ENCODE results near the gene LARP4B.

Gene LARP4B

DNA sequence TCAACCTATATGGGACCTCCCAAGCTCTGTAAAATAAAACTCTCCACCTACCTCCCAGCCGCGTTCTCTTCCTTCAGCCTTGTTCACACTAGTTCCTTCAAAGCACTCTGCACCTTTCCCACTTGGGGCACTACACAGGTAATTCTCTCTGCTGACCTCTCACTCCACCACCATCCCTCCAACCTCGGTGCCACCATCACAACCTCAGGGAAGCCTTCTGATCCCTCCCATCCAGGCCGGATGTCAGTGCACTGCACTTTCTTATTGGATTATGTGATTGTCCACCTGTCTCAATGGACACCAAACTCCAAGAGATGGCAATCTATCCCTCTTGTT is 7.0 kb downstream of the LARP4B start:
- no peak for DNase-seq (ENCODE audit: low read depth in 3 of 3)

DNA sequence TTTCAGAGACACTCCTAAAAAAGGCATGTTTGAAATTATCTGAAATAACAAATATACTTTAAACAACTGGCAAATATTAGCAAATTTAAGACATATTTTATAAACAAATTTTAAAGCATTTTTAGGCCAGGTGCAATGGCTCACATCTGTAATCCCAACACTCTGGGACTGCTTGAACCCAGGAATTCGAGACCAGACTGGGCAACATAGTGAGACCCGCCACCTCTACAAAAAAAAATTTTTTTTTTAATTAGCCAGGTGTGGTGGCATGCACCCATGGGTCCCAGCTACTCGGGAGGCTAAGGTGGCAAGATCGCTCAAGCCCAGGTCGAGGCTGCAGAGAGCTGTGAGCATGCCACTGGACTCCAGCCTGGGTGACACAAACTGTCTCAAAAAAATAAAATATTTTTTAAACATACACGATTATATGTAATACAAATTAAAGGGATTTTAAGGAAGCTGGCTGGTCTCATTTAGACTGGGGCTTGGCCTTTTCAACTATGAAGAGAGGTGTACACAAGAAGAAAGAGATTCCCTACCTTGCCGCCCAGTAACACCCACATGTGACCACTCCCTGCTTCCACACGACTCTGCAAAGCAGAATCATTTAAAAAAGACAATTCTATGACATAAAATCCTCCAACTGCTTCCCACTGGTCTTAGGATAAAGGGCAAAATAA is 7.5 kb downstream of the LARP4B start:
- no peak for DNase-seq (ENCODE audit: low read depth in 3 of 3)

DNA sequence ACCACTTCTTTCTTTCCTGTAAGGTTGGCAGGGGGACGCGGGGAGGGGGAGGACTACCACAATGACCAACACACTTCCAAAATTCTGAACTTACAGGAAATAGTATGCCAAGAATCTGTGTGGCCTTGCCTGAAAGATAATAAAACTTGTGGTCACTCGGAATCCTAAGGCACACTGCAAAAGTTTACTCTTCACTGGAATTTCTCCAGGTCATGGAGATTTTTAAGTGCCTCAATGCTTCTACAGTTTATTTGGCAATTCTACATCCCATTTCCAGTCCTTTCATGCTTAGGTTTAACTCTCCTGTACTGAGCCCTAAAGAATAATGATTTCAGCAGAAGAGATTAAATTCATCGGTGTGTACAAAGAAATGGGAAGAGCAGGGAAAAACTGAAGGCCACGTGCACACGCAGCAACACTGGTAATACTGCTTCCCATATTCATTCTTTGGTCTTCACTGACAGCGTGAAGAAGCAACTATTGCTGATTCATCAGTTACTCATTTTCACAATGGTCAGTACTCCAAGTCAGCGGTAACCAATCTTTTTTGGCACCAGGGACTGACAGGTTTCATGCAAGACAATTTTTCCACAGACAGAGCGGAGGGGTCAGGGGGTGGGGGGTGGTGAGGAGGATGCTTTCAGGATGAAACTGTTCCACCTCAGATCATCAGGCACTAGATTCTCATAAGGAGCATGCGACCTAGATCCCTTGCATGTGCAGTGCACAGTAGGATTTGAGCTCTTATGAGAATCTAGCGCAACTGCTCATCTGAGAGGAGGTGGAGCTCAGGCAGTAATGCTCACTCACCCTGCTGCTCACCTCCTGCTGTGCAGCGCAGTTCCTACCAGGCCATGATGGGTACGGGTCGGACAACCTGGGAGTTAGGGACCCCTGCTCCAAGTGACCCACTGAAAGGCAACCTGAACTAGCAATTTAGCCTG is 9.8 kb downstream of the LARP4B start:
- no peak for DNase-seq (ENCODE audit: low read depth in 3 of 3)

DNA sequence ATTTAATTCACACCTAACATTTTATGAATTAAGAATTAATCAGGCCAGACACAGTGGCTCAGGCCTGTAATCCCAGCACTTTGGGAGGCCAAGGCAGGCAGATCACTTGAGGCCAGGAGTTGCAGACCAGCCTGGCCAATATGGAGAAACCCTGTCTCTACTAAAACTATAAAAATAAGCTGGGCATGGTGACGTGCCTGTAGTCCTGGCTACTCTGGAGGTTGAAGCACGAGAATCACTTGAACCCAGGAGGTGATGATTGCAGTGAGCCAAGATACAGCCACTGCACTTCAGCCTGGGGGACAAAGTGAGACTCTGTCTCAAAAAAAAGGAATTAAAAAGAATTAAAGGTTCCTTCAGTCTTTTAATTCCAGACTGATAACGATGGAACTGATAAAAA is 11.1 kb downstream of the LARP4B start:
- DNase-seq (ENCODE audit: low read depth in 3 of 3), result no peak

DNA sequence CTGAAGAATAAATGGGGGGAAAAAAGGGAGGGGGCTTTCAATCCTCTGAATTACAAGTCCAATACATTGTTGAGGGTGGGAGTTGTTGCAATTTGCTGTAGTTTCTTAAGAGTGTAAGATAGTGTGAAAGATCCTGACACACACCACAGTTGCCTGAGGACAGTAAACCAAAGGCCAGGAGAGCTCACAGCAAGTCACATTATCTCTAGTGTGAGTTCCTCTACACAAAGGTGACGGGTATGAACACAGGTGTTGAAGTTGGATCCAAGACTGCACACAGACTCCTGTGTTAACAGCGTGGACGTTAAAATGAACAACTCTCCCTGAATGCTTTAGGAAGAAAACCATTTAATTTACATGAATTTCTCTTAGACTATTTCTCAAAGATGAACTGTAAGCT is 12.0 kb downstream of the LARP4B start:
- DNase-seq (ENCODE audit: low read depth in 3 of 3), result no peak

DNA sequence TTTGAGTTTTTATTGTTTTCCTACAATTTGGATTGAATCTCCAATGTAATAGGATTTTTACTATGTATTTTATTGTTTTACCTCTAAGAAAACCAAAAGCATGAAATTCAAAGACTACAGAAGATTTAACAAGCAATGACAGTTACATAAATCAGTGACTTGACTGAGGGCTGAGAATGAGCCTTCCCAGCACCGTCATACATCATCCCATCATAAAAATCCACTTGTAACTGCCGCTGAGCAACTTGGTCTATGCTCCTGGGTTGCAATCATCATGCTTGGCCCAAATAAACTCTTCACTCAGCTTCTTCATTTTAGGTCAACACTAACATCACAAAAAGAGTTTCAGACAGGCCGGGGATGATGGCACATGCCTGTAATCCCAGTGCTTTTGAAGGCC is 13.5 kb downstream of the LARP4B start:
- no peak for DNase-seq (ENCODE audit: low read depth in 3 of 3)

DNA sequence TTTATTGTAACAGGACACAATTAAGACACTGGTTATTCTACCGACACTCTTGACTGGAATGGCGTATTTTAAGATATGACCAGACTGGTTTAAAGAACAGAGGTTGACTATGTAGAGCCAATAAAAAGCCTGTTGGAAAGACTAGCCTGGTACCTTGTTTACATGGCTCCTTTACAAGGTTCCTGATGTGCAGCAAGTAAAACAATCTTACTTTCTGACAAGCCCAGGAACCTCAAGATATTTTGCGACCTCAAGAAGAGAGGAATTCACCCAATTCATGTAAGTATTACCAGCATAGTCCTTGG is 14.1 kb downstream of the LARP4B start:
- no peak for DNase-seq (ENCODE audit: low read depth in 3 of 3)

DNA sequence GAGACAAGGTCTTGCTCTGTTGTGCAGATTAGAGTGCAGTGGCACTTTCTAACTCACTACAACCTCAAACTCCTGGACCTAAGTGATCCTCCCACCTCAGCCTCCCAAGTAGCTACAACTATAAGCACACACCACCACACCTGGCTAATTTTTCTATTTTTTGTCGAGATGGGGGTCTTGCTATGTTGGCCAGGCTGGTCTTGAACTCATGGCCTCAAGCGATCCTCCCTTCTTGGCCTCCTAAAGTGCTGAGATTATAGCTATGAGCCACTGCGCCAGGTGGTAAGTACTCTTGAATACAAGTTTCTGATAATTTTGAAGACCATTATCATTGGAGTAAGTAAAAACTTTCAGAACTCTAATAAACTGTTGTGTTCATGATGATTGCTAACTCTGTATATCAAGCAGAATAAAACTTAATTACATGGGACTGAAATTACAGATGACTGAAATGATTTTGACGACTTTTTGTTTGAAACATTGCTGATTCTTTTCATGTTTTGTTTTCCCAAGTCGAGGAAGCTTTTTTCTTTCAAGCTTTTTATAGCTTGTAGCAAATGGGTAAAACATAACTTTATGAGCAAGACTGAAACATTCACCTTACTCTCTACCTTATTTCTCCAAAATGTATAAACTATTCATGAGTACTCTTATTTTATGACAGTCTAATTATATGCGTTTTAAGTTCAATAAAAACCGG is 14.6 kb downstream of the LARP4B start:
- DNase-seq (ENCODE audit: low read depth in 3 of 3), result no peak

DNA sequence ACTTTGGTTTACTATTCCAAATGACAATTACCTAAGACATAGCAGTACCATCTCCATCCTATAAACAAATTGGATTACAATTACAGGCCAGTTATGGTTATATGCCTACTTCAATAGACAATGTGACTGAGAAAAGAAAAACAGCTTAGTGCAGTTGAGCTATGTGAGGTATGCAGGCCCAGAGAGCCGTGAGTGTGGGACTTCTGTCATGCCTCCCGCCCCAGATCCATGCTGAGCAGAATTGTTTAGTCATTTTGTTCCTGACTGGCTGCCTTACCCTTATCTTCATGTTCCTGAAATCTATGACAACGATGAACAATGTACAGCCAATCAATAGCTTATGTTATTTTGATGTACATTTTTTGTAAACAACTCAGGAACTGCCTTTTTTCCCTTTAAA is 21.7 kb downstream of the LARP4B start:
- DNase-seq (ENCODE audit: low read depth in 3 of 3), result no peak

DNA sequence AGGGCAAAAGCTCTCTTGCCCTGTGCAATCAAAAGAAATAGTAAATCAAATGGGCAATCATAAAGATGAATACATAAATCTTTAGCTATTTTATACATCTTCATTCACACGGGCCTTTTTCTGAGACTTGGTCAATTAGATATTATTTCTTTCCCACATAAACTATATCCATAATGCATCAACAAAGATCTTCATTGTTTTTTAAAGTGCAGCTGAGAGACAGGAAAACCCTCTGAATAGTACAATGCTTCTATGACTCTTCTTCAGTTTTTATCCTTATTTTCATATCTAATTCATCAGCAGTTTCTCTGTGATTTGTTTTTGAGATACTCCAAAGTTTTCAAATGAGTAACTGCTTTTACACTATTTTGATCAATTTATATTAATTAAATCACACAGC is 25.5 kb downstream of the LARP4B start:
- no peak for DNase-seq (ENCODE audit: low read depth in 3 of 3)

DNA sequence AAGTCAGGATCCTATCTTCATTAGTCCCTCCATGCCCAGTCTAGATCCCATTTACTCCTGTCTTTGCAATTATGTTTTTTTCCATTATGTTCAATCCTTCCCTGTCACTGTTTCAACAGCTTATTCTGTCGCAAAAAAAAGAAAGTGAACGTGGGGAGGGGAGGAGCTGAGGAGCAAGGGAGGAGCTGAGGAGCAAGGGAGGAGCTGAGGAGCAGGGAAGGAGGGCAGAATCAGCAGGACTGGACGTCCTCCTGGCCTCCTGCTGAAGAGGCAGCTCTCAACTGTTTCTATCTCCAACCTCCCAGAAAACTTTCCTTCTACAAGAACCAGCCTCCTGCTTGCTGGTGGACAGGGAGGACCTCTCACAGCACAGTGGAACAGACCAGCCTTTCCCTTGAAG is 26.0 kb downstream of the LARP4B start:
- no peak for DNase-seq (ENCODE audit: low read depth in 3 of 3)

DNA sequence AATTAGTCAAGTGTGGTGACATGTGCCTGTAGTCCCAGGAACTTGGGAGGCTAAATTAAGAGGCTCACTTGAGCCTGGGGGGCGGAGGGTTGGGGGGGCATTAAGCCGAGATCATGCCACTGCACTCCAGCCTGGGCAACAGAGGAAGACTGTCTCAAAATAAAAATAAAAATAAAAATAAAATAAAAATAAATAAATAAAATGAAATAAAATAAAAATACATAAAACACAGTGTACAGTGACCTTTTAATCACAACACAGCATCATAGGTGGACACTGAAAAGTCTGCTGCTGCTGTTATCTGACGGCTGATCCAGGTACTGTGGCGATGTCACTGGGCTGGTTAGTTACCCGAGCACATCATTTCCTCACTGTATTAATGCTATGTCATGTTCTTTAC is 27.1 kb downstream of the LARP4B start:
- no peak for DNase-seq (ENCODE audit: low read depth in 3 of 3)

DNA sequence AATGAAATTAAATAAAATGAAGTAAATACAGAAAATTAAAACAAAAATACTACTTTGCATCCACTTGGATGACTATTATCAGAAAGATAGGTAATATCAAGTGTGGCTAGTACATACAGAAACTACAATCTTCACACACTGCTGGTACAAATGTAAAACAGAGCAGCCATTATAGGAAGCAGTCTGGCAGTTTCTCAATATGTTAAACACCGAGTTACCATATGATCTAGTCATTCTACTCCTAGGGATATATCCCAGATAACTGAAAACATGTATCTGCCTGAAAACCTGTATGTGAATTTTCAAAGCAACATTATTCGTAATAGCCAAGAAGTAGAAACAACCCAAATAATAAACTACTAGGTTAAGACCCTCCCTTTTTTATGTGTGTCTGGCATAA is 33.4 kb downstream of the LARP4B start:
- DNase-seq (ENCODE audit: low read depth in 3 of 3), result no peak

DNA sequence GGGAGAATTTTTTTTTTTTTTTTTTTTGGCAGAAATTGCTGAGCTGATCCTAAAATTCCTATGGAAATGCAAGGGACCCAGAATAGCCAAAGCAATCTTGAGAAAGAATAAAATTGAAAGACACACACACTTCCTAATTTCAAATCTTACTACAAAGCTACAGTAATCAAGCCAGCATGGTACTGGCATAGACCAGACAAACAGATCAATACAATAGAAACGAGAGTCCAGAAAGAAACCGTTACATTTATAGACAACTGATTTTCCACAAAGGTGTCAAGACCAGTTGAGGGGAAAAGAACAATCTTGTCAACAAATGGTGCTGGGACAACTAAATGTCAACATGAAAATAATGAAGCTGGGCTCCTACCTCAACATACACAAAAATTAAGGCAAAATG is 34.5 kb downstream of the LARP4B start:
- no peak for DNase-seq (ENCODE audit: low read depth in 3 of 3)

DNA sequence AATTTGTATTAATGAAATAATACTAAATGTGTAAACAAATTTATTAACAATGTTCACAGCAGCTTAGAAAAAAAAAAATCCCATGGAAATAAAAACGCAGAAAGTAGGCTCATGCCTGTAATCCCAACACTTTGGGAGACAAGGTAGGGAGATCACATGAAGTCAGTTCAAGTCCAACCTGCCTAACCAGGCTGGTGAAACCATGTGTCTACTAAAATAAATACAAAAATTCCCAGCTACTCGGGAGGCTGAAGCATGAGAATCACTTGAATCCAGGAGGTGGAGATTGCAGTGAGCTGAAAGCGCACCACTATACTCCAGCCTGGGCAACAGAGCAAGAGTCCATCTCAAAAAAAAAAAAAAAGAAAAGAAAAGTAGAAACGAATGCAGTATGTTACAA is 36.2 kb downstream of the LARP4B start:
- DNase-seq (ENCODE audit: low read depth in 3 of 3), result no peak

DNA sequence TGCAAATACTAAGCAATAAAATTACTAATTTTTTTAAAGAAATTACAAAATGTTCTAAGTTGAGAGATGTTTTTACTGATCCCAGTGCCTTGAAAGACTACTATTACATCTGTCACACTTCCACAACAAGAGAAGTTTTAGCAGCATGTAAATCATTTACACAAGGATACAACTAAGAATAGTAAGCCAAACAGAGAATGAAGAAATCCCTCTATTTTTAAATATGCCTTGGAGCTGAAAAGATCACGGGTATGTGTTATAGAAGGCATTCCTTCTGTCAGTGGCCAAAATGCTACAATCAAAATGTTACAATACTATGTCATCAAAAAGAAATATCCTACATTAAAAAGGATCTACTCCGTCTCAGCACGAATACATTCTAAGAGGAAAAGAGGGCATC is 52.6 kb downstream of the LARP4B start:
- DNase-seq (ENCODE audit: low read depth in 3 of 3), result no peak

DNA sequence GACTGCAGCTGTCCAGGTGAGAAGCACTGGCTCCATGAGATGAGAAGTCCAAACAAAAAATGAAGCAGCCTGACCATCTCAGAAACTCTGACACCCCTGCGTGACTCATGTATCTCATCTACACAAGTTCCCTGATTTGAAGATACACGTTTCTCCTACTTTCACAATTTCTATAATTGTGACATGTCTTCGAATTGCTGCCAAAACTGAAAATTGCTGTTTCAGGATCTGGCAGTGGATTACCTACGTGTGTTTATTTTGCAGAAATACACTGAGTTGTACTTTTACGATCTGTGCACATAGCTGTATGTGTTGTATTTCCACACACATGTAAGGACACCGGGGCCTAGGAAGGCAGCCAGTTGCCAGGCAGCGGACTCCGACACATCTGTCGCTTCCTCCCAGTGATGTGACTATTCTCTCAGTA is 53.2 kb downstream of the LARP4B start:
- DNase-seq (ENCODE audit: low read depth in 3 of 3), result no peak

DNA sequence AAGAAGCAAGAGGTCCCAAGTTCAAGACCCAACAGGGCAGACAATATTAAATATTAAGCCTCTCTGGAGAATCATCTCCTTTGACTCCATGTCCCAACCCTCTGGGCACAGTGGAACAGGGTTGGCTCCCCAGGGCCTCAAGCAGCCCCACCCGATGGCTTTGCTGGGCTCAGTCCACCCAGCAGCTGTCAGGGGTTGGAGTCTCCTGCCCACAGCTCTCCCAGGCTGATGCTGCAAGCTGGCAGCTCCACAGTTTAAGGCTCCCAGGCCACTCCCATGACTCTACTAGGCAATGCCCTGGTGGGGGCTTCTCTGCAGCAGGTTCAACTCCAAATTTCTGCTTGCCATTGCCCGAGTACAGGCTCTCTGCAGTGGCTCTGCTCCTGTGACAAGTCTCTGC is 55.1 kb downstream of the LARP4B start:
- no peak for DNase-seq (ENCODE audit: low read depth in 3 of 3)

DNA sequence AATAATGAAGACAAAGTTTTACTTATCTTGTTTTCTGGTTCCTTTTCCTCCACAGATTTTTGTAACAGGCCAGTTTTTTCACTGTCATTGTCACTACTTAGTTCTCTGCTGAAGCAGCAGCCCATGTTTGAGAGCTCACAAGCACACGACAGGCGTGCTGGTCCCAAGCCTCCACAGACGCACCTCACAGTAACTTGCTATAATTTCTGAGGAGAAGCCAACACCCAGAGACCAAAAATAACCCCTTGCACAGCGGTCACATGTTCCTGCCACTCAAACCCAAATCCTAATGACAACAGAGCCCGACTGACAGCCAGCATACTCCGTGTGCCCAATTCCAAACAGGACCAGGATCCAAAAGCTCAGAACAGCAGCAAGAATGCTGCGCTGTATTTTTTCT is 58.5 kb downstream of the LARP4B start:
- DNase-seq (ENCODE audit: low read depth in 3 of 3), result no peak

DNA sequence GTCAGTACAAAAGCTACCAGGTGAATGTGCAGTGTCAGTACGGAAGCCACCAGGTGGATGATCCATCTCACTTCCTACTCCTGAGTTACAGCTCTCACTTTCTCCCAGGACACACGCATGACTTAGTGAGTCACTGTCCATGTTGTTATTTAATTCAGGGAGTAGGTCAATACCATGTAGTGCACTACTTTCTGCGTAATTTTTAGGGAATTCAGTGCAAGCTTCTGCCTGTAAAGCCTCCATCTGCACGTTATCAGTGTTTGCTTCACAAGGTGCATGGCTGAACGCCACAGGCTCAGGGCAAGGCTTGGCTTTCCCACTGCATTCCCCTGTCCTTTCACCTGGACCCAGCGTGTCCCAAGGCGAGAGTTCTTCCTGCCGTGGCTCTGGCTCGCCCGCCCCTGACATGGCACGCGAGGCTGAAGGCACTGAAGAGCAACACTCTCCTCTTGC is 59.5 kb downstream of the LARP4B start:
- no peak for DNase-seq (ENCODE audit: low read depth in 3 of 3)

DNA sequence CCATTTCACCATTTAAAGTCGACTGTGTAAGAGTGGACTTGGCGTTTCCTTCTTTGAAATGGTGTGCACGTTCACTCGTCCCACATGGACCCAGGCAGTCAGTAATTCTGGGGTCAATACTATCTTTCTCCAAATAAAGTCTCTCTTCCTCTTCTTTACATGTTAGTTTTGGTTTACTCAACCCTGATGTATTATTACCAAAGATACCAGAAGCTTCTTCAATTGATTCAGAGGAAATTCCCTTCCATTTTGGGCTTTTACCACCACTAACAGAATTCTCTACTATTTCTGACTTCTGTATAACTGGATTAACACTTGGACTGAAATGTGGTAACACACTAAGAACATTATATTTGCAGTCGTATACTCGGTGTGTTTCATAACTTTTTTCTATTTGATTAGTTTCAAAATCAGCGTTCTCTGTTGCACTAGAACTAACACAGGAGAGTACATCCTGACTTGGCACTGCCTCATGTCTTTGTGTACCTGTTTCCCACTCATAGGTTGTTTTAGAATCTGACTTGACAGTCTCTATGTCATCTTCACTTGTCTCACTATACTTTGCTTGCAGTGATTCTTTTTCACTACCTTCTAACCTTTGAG is 60.8 kb downstream of the LARP4B start:
- no peak for DNase-seq (ENCODE audit: low read depth in 3 of 3)

DNA sequence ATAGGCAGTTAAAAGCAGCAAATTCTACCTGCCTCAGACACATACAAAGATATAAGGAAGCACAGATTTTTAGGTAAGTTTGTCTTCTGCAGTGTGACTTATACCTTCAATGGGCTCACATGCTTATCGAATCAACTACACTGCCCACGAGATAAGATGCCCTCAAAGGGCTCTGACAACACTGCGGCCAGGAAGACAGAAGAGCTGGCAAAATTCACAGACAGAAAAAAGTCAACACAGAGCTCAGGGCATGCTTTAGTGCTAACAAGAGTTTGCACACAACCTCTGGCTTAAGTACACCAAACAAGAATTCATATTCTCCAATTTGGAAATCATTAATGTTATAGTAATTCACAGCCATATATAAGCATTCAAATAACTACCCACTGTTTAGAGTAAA is 62.3 kb downstream of the LARP4B start:
- no peak for DNase-seq (ENCODE audit: low read depth in 3 of 3)

DNA sequence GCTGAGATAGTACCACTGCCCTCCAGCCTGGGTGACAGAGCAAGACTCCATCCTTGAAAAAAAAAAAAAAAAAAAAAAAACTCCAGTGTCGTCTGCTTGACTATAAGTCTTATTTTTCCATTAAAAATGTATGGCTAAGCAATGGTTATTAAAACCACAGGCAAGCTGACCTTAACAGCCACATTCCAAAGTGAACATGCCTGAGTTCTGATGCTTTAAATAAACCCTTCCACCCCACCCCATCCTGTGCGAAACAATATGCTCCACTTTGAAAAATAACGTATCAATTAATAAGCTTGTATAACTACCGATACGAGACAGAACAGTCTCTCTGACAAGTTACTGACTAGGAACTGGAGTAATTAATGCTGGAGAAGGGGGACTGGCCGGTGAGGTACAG is 63.7 kb downstream of the LARP4B start:
- no peak for DNase-seq (ENCODE audit: low read depth in 3 of 3)

All from stimulated activated CD4-positive, alpha-beta T cell treated with anti-CD3 and anti-CD28 coated beads, TNF-alpha, amount 100 ng/mL, for 24 hours (primary cell).